Activated T-helper 9 cell treated with anti-CD3 and anti-CD28 coated beads, Interleukin-2, amount 50 U/mL, for 16 hours (primary cell): ENCODE measurements around the gene ALDH1A1.

ENCODE experiments used
- DNase-seq: peaks from one replicate; pipeline ENCODE4 v3.0.0-alpha.2; 2020; ENCODE audit warnings: low read depth

Gene ALDH1A1

GRCh38 chr9:72979405-72980100, 26.7 kb upstream of the ALDH1A1 start:
- DNase-seq, result no peak

GRCh38 chr9:72978744-72979143, 25.9 kb upstream of the ALDH1A1 start:
- no peak for DNase-seq

GRCh38 chr9:72977670-72978069, 24.8 kb upstream of the ALDH1A1 start:
- no peak for DNase-seq

- DNase-seq, result no peak
Observed at GRCh38 chr9:72974501-72974900, 21.6 kb upstream of the ALDH1A1 start.

- no peak for DNase-seq
Observed at GRCh38 chr9:72972636-72973035, 19.8 kb upstream of the ALDH1A1 start.

DNA sequence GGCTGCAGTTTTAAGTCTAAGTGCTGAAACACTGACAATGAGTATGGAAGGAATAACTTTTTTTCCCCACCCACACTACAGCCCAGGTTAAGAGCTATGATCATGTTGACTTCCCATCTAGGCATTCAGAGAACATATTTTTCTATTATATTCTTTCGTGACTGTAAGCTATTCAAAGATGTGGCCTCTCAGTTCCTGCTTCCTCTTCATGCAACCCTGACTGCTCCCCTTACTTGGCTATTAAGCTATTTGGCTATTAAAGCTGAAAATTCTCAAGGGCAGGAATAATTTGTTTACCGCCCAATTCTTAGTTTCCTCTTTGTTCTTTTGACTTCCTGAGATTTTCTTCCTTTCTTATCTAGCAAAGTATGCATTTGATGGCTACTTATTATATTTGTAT, 18.6 kb upstream of the ALDH1A1 start:
- no peak for DNase-seq

DNA sequence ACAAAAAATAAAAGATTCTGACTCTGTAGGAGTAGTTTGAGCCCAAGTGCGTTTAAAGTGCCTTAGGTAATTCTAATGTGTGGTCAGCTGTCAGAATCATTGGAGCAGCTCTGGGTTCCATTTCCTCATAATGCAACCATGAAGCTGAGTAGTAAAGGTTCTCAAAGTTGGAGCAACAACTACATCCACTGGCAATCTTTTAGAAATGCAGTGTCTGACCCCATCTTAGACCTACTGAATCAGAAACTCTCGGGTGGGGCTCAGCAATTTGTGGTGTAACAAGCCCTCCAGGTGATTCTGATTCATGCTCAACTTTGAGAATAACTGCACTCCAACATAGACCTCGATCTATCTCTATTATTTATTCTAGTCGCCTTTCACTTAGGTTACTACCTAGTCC, 7.6 kb upstream of the ALDH1A1 start:
- DNase-seq, result no peak

- no peak for DNase-seq
Observed at GRCh38 chr9:72958485-72959281, 5.8 kb upstream of the ALDH1A1 start.

GRCh38 chr9:72955571-72955970, 2.7 kb upstream of the ALDH1A1 start:
- DNase-seq, result no peak

DNA sequence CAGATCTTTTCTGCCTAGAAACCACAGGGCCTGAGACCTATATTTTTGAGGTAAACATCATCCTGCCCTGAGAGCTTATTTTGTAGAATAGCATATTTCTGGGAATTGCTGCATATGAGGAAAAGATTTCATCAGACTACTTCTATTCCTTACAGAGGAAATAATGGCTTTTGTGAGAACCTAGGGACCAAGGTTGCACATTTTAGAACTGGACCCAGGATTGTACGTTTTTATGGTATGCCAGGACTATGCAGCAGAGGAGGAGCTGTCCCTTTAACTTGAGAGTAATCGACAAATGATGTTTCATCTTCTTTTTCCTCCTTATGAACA, 2.2 kb upstream of the ALDH1A1 start:
- no peak for DNase-seq

DNA sequence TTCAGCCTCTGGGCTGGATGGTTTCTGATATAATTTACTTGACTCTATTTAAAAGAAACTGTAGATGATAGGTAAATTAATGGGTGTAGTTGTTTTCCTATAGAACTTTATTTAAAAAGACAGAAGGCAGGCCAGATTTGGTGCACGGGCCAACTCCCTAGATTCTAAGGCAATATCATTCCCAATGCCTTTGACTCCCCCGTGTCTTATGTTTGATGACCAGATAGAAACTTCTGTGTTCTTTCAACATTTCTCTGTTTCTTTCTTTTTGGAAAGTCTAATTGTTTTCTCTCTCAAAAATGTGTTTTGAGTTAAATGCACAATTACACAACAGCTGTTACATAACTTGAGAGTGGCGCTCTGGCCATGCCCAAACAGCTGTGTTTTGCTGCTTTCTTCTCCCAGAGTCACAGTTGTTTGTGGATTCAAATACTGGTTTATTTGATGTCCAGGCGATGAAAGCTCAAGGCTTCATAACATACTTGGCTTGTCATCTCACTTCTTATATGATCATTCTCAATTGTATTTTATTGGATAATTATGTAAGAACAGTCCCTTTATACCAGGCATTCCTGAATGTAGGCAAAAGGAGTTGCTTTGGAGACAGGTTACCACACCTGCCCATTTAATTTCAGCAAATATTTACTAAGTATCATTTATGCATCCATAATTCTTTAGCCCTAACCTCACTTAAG, 1.7 kb upstream of the ALDH1A1 start:
- no peak for DNase-seq

DNA sequence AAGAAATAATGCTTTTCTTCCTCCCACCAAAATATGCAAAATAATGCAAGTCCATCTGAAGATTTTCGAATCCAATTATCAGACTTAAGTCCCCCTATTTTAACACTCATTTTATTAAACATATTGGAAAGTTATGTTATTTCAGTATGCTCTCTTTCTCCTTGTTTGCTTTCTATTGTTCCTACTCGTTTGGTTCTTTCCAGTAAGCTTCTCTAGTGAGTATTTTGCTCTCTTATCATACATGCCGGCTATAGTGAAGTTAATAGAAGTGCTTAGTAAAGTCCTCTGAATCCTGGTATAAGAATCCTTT, 517 bp downstream of the ALDH1A1 start:
- DNase-seq, result no peak

GRCh38 chr9:72951520-72952380, 1.1 kb downstream of the ALDH1A1 start:
- DNase-seq, result no peak

- no peak for DNase-seq
Observed at GRCh38 chr9:72950875-72951442, 1.9 kb downstream of the ALDH1A1 start.

DNA sequence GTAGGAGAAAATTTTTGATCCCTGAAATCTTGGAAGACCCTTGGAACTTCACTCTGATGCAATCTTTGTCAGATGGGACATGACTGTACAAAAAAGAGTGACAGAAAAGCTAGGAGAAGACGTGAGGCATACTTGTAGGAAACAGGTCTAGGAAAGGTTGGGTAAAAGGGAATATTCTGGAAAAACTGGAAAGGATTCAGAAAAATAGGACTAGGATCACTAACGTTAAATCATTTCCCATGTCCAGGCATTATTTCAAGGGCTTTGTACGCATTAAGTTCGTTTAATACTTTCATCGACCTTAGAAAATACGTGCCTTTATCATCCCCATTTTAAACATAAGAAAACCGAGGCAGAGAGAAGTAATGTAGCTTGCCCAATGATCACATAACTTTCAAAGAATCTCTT, 2.9 kb downstream of the ALDH1A1 start:
- DNase-seq, result no peak

DNA sequence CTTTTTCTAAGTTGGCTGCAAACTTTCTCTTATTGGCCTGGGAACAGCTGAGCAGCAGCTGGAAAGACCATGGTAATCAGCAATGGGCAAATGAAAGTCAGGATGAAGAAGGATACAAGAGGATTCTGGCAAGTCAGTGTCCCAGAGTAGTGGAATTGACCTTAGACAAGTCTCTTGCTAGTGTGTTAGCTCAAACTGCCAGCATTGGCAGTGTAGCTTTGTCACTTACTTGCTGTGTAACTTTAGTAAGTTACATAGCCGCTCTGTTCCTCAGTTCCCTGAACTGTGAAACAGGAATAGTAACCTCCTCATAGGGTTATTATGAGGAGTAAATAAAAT, 3.6 kb downstream of the ALDH1A1 start:
- DNase-seq, result no peak

DNA sequence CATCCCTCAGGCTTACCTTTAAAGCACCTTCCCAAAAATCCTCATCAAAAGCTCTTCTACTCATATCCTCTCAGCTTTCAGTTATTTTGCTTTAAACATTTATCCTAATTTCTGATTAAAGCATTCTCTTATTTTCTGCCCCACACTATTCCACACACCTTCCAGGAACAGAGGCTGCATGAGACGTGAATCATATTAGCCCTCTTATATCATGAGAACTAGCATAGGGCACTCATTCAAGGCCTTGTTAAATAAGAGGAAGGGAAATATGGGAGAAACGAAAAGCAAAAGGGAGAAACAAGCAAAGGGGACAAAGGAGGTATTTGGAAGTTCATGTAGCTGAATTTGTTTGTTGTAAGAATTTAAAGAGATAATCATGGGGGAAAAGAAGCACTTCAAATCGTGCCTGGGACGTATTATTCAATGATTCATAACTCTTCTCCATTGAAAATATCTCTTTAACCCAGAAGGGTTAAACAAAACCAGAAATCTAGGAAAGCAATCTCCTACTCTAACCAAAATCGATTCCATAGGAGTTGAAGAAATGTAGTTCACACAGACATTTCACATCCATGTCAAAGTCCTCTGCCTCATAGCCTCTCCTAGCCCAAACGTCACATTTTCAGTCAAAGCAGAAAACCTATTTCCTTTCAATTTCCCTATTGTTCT, 4.1 kb downstream of the ALDH1A1 start:
- no peak for DNase-seq

- DNase-seq, result no peak
Observed at GRCh38 chr9:72947984-72948465, 4.8 kb downstream of the ALDH1A1 start.

GRCh38 chr9:72946821-72947220, 6.0 kb downstream of the ALDH1A1 start:
- DNase-seq, result no peak

DNA sequence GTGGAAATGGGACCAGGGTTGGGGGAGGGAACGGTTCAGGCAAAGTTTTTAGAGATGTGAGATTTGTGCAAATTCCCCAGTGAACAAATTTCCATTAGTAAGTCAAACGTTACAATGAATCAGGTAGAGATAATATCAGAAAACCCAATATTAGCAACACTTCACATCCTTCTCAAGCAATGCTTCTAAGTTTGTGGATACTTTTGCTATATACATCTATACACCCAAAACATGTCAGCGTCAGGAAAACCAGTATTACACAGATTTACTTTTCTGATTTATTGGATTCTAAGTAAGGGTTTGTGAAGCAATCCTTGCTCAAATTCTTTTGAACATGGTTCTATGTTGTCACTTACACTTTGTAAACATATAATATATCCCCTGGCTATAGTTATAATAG, 6.5 kb downstream of the ALDH1A1 start:
- DNase-seq, result no peak

GRCh38 chr9:72945391-72945790, 7.5 kb downstream of the ALDH1A1 start:
- DNase-seq, result no peak
